NT2/D1 (cell line): Measurements from ENCODE around the gene ARHGAP24.

Experiments
- DNase-seq: peaks from one replicate; pipeline ENCODE4 v3.0.0-alpha.2; 2011; ENCODE audit warnings: low read depth, low spot score
- H3K27me3 ChIP-seq: 2 replicates; pipeline ENCODE4 v1.6.0; 2011; ENCODE audit warnings: mild to moderate bottlenecking; ENCODE audit not compliant: insufficient read length, insufficient read depth
- H3K36me3 ChIP-seq: 2 replicates; pipeline ENCODE4 v1.6.1; 2011; ENCODE audit warnings: mild to moderate bottlenecking, low read length, mixed read lengths; ENCODE audit not compliant: insufficient read depth, insufficient read length
- H3K4me1 ChIP-seq: 2 replicates; pipeline ENCODE4 v1.5.1; 2011; ENCODE audit not compliant: insufficient read depth, insufficient read length
- H3K4me3 ChIP-seq: 2 replicates; pipeline ENCODE4 v1.5.1; 2011; ENCODE audit warnings: low read depth; ENCODE audit not compliant: insufficient read length
- H3K9ac ChIP-seq: 2 replicates; pipeline ENCODE4 v1.6.0; 2011; ENCODE audit warnings: low read depth; ENCODE audit not compliant: insufficient read length
- H3K9me3 ChIP-seq: 2 replicates; pipeline ENCODE4 v1.5.1; 2011; ENCODE audit warnings: mild to moderate bottlenecking, low read length; ENCODE audit not compliant: insufficient read depth
- SUZ12 ChIP-seq: IDR thresholded peaks from 2 replicates; pipeline ENCODE4 v1.6.1; 2011; ENCODE audit not compliant: insufficient read length, insufficient read depth; ENCODE audit errors: extremely low read depth
- YY1 ChIP-seq: IDR thresholded peaks from 2 replicates; pipeline ENCODE4 v1.6.1; 2011; ENCODE audit not compliant: insufficient read length, insufficient read depth
- ZNF274 ChIP-seq: IDR thresholded peaks from 2 replicates; pipeline ENCODE4 v1.6.1; 2011; ENCODE audit warnings: mild to moderate bottlenecking, low read depth, low read length

ARHGAP24 gene

GRCh38 chr4:85995361-85995760, 520.4 kb downstream of the ARHGAP24 start:
- Histone ChIP-seq H3K27me3 (no peaks in the 10 kb centered on the region), H3K9me3 (no peaks in the 10 kb centered on the region), H3K9ac (no peak overlapping the region), H3K36me3 (no peaks in the 10 kb centered on the region), H3K4me3 (no peak overlapping the region), H3K4me1 (no peaks in the 10 kb centered on the region)
- TF ChIP-seq YY1 (no peak), ZNF274 (no peak), SUZ12 (no peak)
- no peak for DNase-seq

GRCh38 chr4:86001591-86001990, 526.6 kb downstream of the ARHGAP24 start:
- TF ChIP-seq ZNF274 (no peak), YY1 (no peak), SUZ12 (no peak)
- H3K27me3 ChIP-seq: no peaks in the 10 kb centered on the region
- no peaks in the 10 kb centered on the region for H3K9me3 ChIP-seq
- no peak overlapping the region for H3K4me3 ChIP-seq
- H3K36me3 ChIP-seq: no peaks in the 10 kb centered on the region
- no peak overlapping the region for H3K9ac ChIP-seq
- no peak for DNase-seq
- no peaks in the 10 kb centered on the region for H3K4me1 ChIP-seq

- no peak overlapping the region for H3K4me3 ChIP-seq
- no peak for DNase-seq
- H3K27me3 ChIP-seq: no peaks in the 10 kb centered on the region
- no peak for TF ChIP-seq ZNF274
- TF ChIP-seq YY1: no peak
- TF ChIP-seq SUZ12: no peak
- no peak overlapping the region for H3K9ac ChIP-seq
- no peaks in the 10 kb centered on the region for H3K36me3 ChIP-seq
- no peaks in the 10 kb centered on the region for H3K4me1 ChIP-seq
- no peaks in the 10 kb centered on the region for H3K9me3 ChIP-seq
Observed at GRCh38 chr4:86004030-86004429, 529.1 kb downstream of the ARHGAP24 start.

GRCh38 chr4:86006057-86006456, 531.1 kb downstream of the ARHGAP24 start:
- DNase-seq: no peak
- no peaks in the 10 kb centered on the region for H3K27me3 ChIP-seq
- H3K4me3 ChIP-seq: no peak overlapping the region
- H3K36me3 ChIP-seq: no peaks in the 10 kb centered on the region
- H3K9ac ChIP-seq: no peak overlapping the region
- TF ChIP-seq YY1: no peak
- TF ChIP-seq ZNF274: no peak
- no peak for TF ChIP-seq SUZ12
- no peaks in the 10 kb centered on the region for H3K4me1 ChIP-seq
- H3K9me3 ChIP-seq: no peaks in the 10 kb centered on the region

- Histone ChIP-seq H3K36me3 (no peaks in the 10 kb centered on the region), H3K9me3 (no peaks in the 10 kb centered on the region), H3K4me1 (no peaks in the 10 kb centered on the region), H3K4me3 (no peak overlapping the region), H3K9ac (no peak overlapping the region), H3K27me3 (no peaks in the 10 kb centered on the region)
- no peak for TF ChIP-seq SUZ12
- TF ChIP-seq ZNF274: no peak
- no peak for TF ChIP-seq YY1
- DNase-seq: no peak
Observed at GRCh38 chr4:86007042-86007441, 532.1 kb downstream of the ARHGAP24 start.

- Histone ChIP-seq H3K9me3 (no peaks in the 10 kb centered on the region), H3K27me3 (no peaks in the 10 kb centered on the region), H3K4me1 (no peaks in the 10 kb centered on the region), H3K4me3 (no peak overlapping the region), H3K36me3 (no peaks in the 10 kb centered on the region), H3K9ac (no peak overlapping the region)
- DNase-seq: no peak
- no peak for TF ChIP-seq SUZ12
- TF ChIP-seq YY1: no peak
- TF ChIP-seq ZNF274: no peak
Observed at GRCh38 chr4:86011117-86011516, 536.2 kb downstream of the ARHGAP24 start.

- no peak for TF ChIP-seq SUZ12
- TF ChIP-seq ZNF274: no peak
- TF ChIP-seq YY1: no peak
- no peaks in the 10 kb centered on the region for H3K36me3 ChIP-seq
- no peaks in the 10 kb centered on the region for H3K9me3 ChIP-seq
- no peak for DNase-seq
- no peaks in the 10 kb centered on the region for H3K27me3 ChIP-seq
- no peak overlapping the region for H3K4me3 ChIP-seq
- no peak overlapping the region for H3K9ac ChIP-seq
- H3K4me1 ChIP-seq: no peaks in the 10 kb centered on the region
Observed at GRCh38 chr4:86013621-86014020, 538.7 kb downstream of the ARHGAP24 start.

- no peak for DNase-seq
- TF ChIP-seq SUZ12 (no peak), ZNF274 (no peak), YY1 (no peak)
- H3K9me3 ChIP-seq: no peaks in the 10 kb centered on the region
- no peaks in the 10 kb centered on the region for H3K27me3 ChIP-seq
- H3K36me3 ChIP-seq: no peaks in the 10 kb centered on the region
- H3K9ac ChIP-seq: no peak overlapping the region
- no peak overlapping the region for H3K4me3 ChIP-seq
- no peaks in the 10 kb centered on the region for H3K4me1 ChIP-seq
Observed at GRCh38 chr4:86014599-86014998, 539.6 kb downstream of the ARHGAP24 start.
